Suprapubic skin (tissue), 4 donors: ENCODE data around the gene ADM5. TPM values are rescaled to one million over a fixed set of nuclear protein-coding genes. Genes with fewer than 3 reads are reported as not detected.

ENCODE experiments used
- DNase-seq, 2 donors: peaks; one replicate each; pipeline ENCODE4 v3.0.0-alpha.2; 2019; ENCODE audit warnings: low spot score in 2 of 2
- H3K27ac ChIP-seq: fragments of 200-600 bp; sonication (generic); one replicate; pipeline ENCODE4 v1.5.1; 2019
- H3K27me3 ChIP-seq: fragments of 200-600 bp; sonication (generic); one replicate; pipeline ENCODE4 v1.5.1; 2019
- H3K36me3 ChIP-seq: fragments of 200-600 bp; sonication (generic); one replicate; pipeline ENCODE4 v1.5.1; 2019
- H3K4me1 ChIP-seq: fragments of 200-600 bp; sonication (generic); one replicate; pipeline ENCODE4 v1.5.1; 2019
- H3K4me3 ChIP-seq: fragments of 200-600 bp; sonication (generic); one replicate; pipeline ENCODE4 v1.5.1; 2019; ENCODE audit warnings: mild to moderate bottlenecking
- H3K9me3 ChIP-seq: fragments of 200-600 bp; sonication (generic); one replicate; pipeline ENCODE4 v1.5.1; 2019
- CTCF ChIP-seq, 2 donors: fragments of 200-600 bp in 1 of 2; fragments of 450-650 bp in 1 of 2; sonication (generic) in 1 of 2; IDR thresholded peaks; one replicate each; pipeline ENCODE4 v1.5.1; 2016 to 2019; ENCODE audit warnings: antibody characterized with exemption in 2 of 2, mild to moderate bottlenecking in 1 of 2, moderate library complexity in 1 of 2
- EP300 ChIP-seq: sonication (generic); formaldehyde crosslinking; IDR thresholded peaks from one replicate; pipeline ENCODE4 v1.6.1; 2017; ENCODE audit warnings: antibody characterized with exemption
- POLR2A ChIP-seq, 2 donors: fragments of 450-650 bp; IDR thresholded peaks; one replicate each; pipeline ENCODE4 v1.6.1; 2017; ENCODE audit warnings: antibody characterized with exemption in 2 of 2, mild to moderate bottlenecking in 2 of 2, moderate library complexity in 2 of 2
- POLR2AphosphoS5 ChIP-seq, 3 donors: sonication (generic); formaldehyde crosslinking; IDR thresholded peaks; one replicate each; pipeline ENCODE4 v1.6.1; 2017; ENCODE audit warnings: antibody characterized with exemption in 3 of 3
- WGBS: methylation state at CpG from one replicate; pipeline ENCODE4 v1.1.5; 2018; 5-methylcytosine and 5-hydroxymethylcytosine counted together
- total RNA-seq, 4 donors: library from RNA; depleted of rRNA; stranded (reverse); fragments of >200 nt; gene quantifications; one replicate each; pipeline ENCODE4 v1.1.0, GENCODE V29; 2016

ADM5 gene
- total RNA-seq, 4 donors from 2014 or later, result 1.8 to 7.6 (median 4.1) TPM

- peak; percentile 46 to 51 for TF ChIP-seq CTCF (IDR thresholded peaks at IDR 0.05)
- no peak for TF ChIP-seq POLR2AphosphoS5 (IDR thresholded peaks at IDR 0.05)
- no peak for TF ChIP-seq POLR2A (IDR thresholded peaks at IDR 0.05)
- TF ChIP-seq EP300, result no peak
- H3K9me3 ChIP-seq, result no peaks in the 10 kb centered on the region
- peak overlapping the region; percentile 95 for H3K27ac ChIP-seq
- 2% methylated on average over 18 of the region's 21 CpGs for WGBS
- H3K4me1 ChIP-seq, result peaks cover 42% of the 10 kb centered on the region
- H3K4me3 ChIP-seq, result peak overlapping the region; percentile 96
- H3K36me3 ChIP-seq, result peaks cover 17% of the 10 kb centered on the region
- peak in 1 of 2 donors; percentile 90 for DNase-seq
- no peaks in the 10 kb centered on the region for H3K27me3 ChIP-seq
Measured at GRCh38 chr19:49677901-49678674, 11.3 kb upstream of the ADM5 start.

GRCh38 chr19:49678985-49679770, 10.2 kb upstream of the ADM5 start:
- Histone ChIP-seq H3K9me3 (no peaks in the 10 kb centered on the region), H3K4me1 (peaks cover 42% of the 10 kb centered on the region), H3K27ac (no peak overlapping the region), H3K4me3 (no peak overlapping the region), H3K36me3 (peaks cover 27% of the 10 kb centered on the region), H3K27me3 (no peaks in the 10 kb centered on the region)
- WGBS, result 56% methylated on average over 12 of the region's 12 CpGs
- no peak for DNase-seq
- TF ChIP-seq POLR2AphosphoS5 (IDR thresholded peaks at IDR 0.05) (no peak), POLR2A (IDR thresholded peaks at IDR 0.05) (no peak), CTCF (IDR thresholded peaks at IDR 0.05) (no peak), EP300 (no peak)

GRCh38 chr19:49679771-49680413, 9.5 kb upstream of the ADM5 start:
- DNase-seq, result no peak

GRCh38 chr19:49680421-49681351, 8.7 kb upstream of the ADM5 start:
- Histone ChIP-seq H3K27me3 (no peaks in the 10 kb centered on the region), H3K4me1 (peaks cover 42% of the 10 kb centered on the region), H3K36me3 (peaks cover 41% of the 10 kb centered on the region), H3K27ac (peak overlapping the region; percentile 29), H3K4me3 (peak overlapping the region; percentile 24), H3K9me3 (no peaks in the 10 kb centered on the region)
- 42% methylated on average over 31 of the region's 40 CpGs for WGBS
- TF ChIP-seq CTCF (IDR thresholded peaks at IDR 0.05), result peak; percentile 96 to 100
- TF ChIP-seq POLR2A (IDR thresholded peaks at IDR 0.05), result no peak
- peak; percentile 92 to 94 for DNase-seq

More at GRCh38 chr19:49679771-49680413, 9.5 kb upstream of the ADM5 start:
- H3K27ac ChIP-seq, result no peak overlapping the region
- peaks cover 42% of the 10 kb centered on the region for H3K4me1 ChIP-seq
- TF ChIP-seq POLR2A (IDR thresholded peaks at IDR 0.05) (no peak), POLR2AphosphoS5 (IDR thresholded peaks at IDR 0.05) (no peak), CTCF (IDR thresholded peaks at IDR 0.05) (no peak), EP300 (no peak)
- H3K9me3 ChIP-seq, result no peaks in the 10 kb centered on the region
- H3K27me3 ChIP-seq, result no peaks in the 10 kb centered on the region
- H3K36me3 ChIP-seq, result peaks cover 34% of the 10 kb centered on the region
- H3K4me3 ChIP-seq, result peak overlapping the region; percentile 24
- 60% methylated on average over 10 of the region's 10 CpGs for WGBS
